Measurements from ENCODE around the gene DIRAS1. TPM values are rescaled to one million over a fixed set of nuclear protein-coding genes. Genes with fewer than 3 reads are reported as not detected.

The DIRAS1 gene
- total and polyA plus RNA-seq, 2 of the 8 experiments (the other 6 are each of a cell fraction or from before 2014, with no cell fraction given): 20.2 to 22.3 TPM

GRCh38 chr19:2702170-2703076, 18.7 kb downstream of the DIRAS1 start, which contains the start of gene GNG7 (continued):
- TF ChIP-seq, protein P1, sequence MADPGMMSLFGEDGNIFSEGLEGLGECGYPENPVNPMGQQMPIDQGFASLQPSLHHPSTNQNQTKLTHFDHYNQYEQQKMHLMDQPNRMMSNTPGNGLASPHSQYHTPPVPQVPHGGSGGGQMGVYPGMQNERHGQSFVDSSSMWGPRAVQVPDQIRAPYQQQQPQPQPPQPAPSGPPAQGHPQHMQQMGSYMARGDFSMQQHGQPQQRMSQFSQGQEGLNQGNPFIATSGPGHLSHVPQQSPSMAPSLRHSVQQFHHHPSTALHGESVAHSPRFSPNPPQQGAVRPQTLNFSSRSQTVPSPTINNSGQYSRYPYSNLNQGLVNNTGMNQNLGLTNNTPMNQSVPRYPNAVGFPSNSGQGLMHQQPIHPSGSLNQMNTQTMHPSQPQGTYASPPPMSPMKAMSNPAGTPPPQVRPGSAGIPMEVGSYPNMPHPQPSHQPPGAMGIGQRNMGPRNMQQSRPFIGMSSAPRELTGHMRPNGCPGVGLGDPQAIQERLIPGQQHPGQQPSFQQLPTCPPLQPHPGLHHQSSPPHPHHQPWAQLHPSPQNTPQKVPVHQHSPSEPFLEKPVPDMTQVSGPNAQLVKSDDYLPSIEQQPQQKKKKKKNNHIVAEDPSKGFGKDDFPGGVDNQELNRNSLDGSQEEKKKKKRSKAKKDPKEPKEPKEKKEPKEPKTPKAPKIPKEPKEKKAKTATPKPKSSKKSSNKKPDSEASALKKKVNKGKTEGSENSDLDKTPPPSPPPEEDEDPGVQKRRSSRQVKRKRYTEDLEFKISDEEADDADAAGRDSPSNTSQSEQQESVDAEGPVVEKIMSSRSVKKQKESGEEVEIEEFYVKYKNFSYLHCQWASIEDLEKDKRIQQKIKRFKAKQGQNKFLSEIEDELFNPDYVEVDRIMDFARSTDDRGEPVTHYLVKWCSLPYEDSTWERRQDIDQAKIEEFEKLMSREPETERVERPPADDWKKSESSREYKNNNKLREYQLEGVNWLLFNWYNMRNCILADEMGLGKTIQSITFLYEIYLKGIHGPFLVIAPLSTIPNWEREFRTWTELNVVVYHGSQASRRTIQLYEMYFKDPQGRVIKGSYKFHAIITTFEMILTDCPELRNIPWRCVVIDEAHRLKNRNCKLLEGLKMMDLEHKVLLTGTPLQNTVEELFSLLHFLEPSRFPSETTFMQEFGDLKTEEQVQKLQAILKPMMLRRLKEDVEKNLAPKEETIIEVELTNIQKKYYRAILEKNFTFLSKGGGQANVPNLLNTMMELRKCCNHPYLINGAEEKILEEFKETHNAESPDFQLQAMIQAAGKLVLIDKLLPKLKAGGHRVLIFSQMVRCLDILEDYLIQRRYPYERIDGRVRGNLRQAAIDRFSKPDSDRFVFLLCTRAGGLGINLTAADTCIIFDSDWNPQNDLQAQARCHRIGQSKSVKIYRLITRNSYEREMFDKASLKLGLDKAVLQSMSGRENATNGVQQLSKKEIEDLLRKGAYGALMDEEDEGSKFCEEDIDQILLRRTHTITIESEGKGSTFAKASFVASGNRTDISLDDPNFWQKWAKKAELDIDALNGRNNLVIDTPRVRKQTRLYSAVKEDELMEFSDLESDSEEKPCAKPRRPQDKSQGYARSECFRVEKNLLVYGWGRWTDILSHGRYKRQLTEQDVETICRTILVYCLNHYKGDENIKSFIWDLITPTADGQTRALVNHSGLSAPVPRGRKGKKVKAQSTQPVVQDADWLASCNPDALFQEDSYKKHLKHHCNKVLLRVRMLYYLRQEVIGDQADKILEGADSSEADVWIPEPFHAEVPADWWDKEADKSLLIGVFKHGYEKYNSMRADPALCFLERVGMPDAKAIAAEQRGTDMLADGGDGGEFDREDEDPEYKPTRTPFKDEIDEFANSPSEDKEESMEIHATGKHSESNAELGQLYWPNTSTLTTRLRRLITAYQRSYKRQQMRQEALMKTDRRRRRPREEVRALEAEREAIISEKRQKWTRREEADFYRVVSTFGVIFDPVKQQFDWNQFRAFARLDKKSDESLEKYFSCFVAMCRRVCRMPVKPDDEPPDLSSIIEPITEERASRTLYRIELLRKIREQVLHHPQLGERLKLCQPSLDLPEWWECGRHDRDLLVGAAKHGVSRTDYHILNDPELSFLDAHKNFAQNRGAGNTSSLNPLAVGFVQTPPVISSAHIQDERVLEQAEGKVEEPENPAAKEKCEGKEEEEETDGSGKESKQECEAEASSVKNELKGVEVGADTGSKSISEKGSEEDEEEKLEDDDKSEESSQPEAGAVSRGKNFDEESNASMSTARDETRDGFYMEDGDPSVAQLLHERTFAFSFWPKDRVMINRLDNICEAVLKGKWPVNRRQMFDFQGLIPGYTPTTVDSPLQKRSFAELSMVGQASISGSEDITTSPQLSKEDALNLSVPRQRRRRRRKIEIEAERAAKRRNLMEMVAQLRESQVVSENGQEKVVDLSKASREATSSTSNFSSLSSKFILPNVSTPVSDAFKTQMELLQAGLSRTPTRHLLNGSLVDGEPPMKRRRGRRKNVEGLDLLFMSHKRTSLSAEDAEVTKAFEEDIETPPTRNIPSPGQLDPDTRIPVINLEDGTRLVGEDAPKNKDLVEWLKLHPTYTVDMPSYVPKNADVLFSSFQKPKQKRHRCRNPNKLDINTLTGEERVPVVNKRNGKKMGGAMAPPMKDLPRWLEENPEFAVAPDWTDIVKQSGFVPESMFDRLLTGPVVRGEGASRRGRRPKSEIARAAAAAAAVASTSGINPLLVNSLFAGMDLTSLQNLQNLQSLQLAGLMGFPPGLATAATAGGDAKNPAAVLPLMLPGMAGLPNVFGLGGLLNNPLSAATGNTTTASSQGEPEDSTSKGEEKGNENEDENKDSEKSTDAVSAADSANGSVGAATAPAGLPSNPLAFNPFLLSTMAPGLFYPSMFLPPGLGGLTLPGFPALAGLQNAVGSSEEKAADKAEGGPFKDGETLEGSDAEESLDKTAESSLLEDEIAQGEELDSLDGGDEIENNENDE (IDR thresholded peaks at IDR 0.05; ENCODE audit: insufficient replicate concordance, low read length): no peak
- TF ChIP-seq USF2 (IDR thresholded peaks at IDR 0.05; ENCODE audit: low read length): no peak
- TF ChIP-seq GTF2F1 (IDR thresholded peaks at IDR 0.05; ENCODE audit: borderline replicate concordance, low read depth, low read length): no peak
- no peak for TF ChIP-seq SIN3A (conservative IDR thresholded peaks at IDR 0.05 in 1 of 2, IDR thresholded peaks at IDR 0.05 in 1 of 2; ENCODE audit: low read depth in 1 of 2, low read length in 2 of 2)
- 0 out of 2 replicates have a peak, but pooled peaks have one; percentile 51 for TF ChIP-seq TAF1 (IDR thresholded peaks at IDR 0.05; ENCODE audit: low read depth, low read length)
- no peak for TF ChIP-seq ATF2 (IDR thresholded peaks at IDR 0.05; ENCODE audit: low read length)

All from H1 (cell line).